LoVo (cell line): ENCODE measurements around the gene ZNF337.

ENCODE experiments used
- DNase-seq: peaks from one replicate; pipeline ENCODE4 v3.0.0-alpha.2; 2016; ENCODE audit warnings: low spot score

The ZNF337 gene

DNA sequence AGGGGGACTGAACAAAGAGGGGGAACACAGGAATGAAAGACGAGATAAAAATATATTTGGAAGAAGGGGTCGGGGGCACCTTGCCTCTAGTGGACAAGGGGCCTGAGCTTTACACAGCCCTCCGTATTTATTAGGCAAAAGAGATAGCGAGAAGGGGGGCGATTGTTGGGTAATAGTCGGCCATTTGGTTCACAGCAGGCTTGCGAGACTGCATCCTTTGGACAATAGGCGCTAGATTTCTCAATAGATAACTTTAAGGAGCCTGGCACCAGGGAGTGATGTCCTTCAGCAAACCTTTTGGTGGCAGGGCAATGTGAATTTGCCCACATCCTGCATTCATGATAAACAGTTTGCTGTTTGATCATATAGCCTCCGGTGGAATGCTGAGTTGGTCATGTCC is 69.9 kb downstream of the ZNF337 start:
- no peak for DNase-seq

DNA sequence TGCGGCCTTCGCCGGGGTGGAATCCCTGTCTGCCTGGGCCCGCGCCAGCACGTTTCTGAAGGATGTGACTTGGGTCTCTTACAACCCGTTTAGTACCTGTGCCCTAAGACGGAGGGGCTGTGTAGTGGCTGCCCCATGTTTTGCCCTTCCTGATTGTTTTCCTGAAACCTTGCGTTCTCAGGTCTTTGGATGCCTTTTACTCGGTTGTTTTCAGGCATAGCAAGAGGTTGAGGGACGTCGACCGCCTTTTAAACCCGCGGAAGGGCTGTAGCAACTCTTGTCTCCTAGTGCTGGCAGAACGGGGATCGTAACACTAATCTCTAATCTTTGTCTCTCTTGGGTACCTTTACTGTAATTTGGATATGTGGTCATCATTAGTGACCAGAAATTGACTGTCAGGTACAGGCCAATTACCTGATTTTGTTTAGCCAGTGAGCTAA is 72.1 kb downstream of the ZNF337 start:
- DNase-seq: no peak
